Breast epithelium (tissue), 3 donors: Measurements from ENCODE around the gene OR5AC2.

Experiments used
- POLR2AphosphoS5 ChIP-seq, 3 donors: sonication (generic); formaldehyde crosslinking; IDR thresholded peaks; one replicate each; pipeline ENCODE4 v1.6.1; 2017; ENCODE audit warnings: antibody characterized with exemption in 3 of 3
- TF ChIP-seq, protein P1 (sequence below), 3 donors: fragments of 450-650 bp; IDR thresholded peaks; one replicate each; pipeline ENCODE4 v1.5.1; 2016 to 2017; ENCODE audit warnings: antibody characterized with exemption in 3 of 3, mild to moderate bottlenecking in 3 of 3, moderate library complexity in 3 of 3

GRCh38 chr3:98095882-98096281 lies 8.9 kb downstream of the OR5AC2 start:
- no peak for TF ChIP-seq POLR2AphosphoS5 (IDR thresholded peaks at IDR 0.05)
- TF ChIP-seq, protein P1, sequence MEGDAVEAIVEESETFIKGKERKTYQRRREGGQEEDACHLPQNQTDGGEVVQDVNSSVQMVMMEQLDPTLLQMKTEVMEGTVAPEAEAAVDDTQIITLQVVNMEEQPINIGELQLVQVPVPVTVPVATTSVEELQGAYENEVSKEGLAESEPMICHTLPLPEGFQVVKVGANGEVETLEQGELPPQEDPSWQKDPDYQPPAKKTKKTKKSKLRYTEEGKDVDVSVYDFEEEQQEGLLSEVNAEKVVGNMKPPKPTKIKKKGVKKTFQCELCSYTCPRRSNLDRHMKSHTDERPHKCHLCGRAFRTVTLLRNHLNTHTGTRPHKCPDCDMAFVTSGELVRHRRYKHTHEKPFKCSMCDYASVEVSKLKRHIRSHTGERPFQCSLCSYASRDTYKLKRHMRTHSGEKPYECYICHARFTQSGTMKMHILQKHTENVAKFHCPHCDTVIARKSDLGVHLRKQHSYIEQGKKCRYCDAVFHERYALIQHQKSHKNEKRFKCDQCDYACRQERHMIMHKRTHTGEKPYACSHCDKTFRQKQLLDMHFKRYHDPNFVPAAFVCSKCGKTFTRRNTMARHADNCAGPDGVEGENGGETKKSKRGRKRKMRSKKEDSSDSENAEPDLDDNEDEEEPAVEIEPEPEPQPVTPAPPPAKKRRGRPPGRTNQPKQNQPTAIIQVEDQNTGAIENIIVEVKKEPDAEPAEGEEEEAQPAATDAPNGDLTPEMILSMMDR (IDR thresholded peaks at IDR 0.05) = no peak
